ENCODE results near the gene NPM1. TPM values are rescaled to one million over a fixed set of nuclear protein-coding genes. Genes with fewer than 3 reads are reported as not detected.
"Not testable (repeated sequence)": the region's sequence is repeated elsewhere in the genome, so short reads cannot be mapped to it uniquely, and the experiment has no call there.

NPM1 gene
- total and polyA plus RNA-seq, 4 donors: 133 to 959 (median 363) TPM

- not testable (repeated sequence) for H3K9ac ChIP-seq (ENCODE audit: low read depth in 1 of 2, low read length in 2 of 2); H3K4me3 ChIP-seq (ENCODE audit: low read depth in 1 of 3, low read length in 3 of 3); H3K4me1 ChIP-seq (ENCODE audit: control insufficient read depth in 4 of 4, insufficient read depth in 4 of 4, low read length in 3 of 4); H3K27me3 ChIP-seq (ENCODE audit: control insufficient read depth in 4 of 4, insufficient read depth in 4 of 4, low read length in 3 of 4); H3K27ac ChIP-seq (ENCODE audit: low read depth in 1 of 2, low read length in 2 of 2); DNase-seq (ENCODE audit: low spot score); H3K9me3 ChIP-seq (ENCODE audit: control insufficient read depth in 4 of 4, low read length in 3 of 4); H3K36me3 ChIP-seq (ENCODE audit: control insufficient read depth in 4 of 4, insufficient read depth in 3 of 4, low read depth in 1 of 4, low read length in 3 of 4)
- 43% methylated on average over 10 of the region's 10 CpGs for WGBS
Observed at GRCh38 chr5:171370881-171371280, 16.8 kb upstream of the NPM1 start.

GRCh38 chr5:171371326-171371725, 16.3 kb upstream of the NPM1 start:
- TF ChIP-seq TAF1 (conservative IDR thresholded peaks at IDR 0.05): no peak
- TF ChIP-seq SP1 (IDR thresholded peaks at IDR 0.05): no peak
- no peak for TF ChIP-seq FOXA2 (IDR thresholded peaks at IDR 0.05)
- TF ChIP-seq MAX (IDR thresholded peaks at IDR 0.05): no peak
- no peak for TF ChIP-seq CTCF (IDR thresholded peaks at IDR 0.05; ENCODE audit: low read depth, low read length, missing input control)
- no peak for TF ChIP-seq JUND (IDR thresholded peaks at IDR 0.05)
- TF ChIP-seq HNF4G (IDR thresholded peaks at IDR 0.05): no peak
- no peak for TF ChIP-seq ATF3 (IDR thresholded peaks at IDR 0.05)
- no peak for TF ChIP-seq EGR1 (IDR thresholded peaks at IDR 0.05; ENCODE audit: low read depth in 2 of 2)
- TF ChIP-seq RXRA (IDR thresholded peaks at IDR 0.05): no peak
- TF ChIP-seq GABPA (IDR thresholded peaks at IDR 0.05 in 1 of 2, conservative IDR thresholded peaks at IDR 0.05 in 1 of 2): no peak
- no peak for TF ChIP-seq FOXA1 (IDR thresholded peaks at IDR 0.05)
- no peak for TF ChIP-seq NR2F2 (IDR thresholded peaks at IDR 0.05)
- no peak for TF ChIP-seq RAD21 (IDR thresholded peaks at IDR 0.05)
- no peak for TF ChIP-seq HNF4A (conservative IDR thresholded peaks at IDR 0.05)
- WGBS: 83% methylated on average over 13 of the region's 13 CpGs
- Histone ChIP-seq H3K4me1 (ENCODE audit: control insufficient read depth in 4 of 4, insufficient read depth in 4 of 4, low read length in 3 of 4) (no peaks in the 10 kb centered on the region), H3K9me3 (ENCODE audit: control insufficient read depth in 4 of 4, low read length in 3 of 4) (no peaks in the 10 kb centered on the region), H3K4me3 (ENCODE audit: low read depth in 1 of 3, low read length in 3 of 3) (no peak overlapping the region), H3K9ac (ENCODE audit: low read depth in 1 of 2, low read length in 2 of 2) (no peak overlapping the region), H3K27ac (ENCODE audit: low read depth in 1 of 2, low read length in 2 of 2) (no peak overlapping the region), H3K36me3 (ENCODE audit: control insufficient read depth in 4 of 4, insufficient read depth in 3 of 4, low read depth in 1 of 4, low read length in 3 of 4) (no peaks in the 10 kb centered on the region), H3K27me3 (ENCODE audit: control insufficient read depth in 4 of 4, insufficient read depth in 4 of 4, low read length in 3 of 4) (peaks cover 0 to 4% (median 0%) of the 10 kb centered on the region in 4 donors)
- DNase-seq (ENCODE audit: low spot score): no peak

- WGBS: 95% methylated on average over 7 of the region's 7 CpGs
- Histone ChIP-seq H3K9ac (ENCODE audit: low read depth in 1 of 2, low read length in 2 of 2) (no peak overlapping the region), H3K27me3 (ENCODE audit: control insufficient read depth in 4 of 4, insufficient read depth in 4 of 4, low read length in 3 of 4) (no peaks in the 10 kb centered on the region), H3K36me3 (ENCODE audit: control insufficient read depth in 4 of 4, insufficient read depth in 3 of 4, low read depth in 1 of 4, low read length in 3 of 4) (no peaks in the 10 kb centered on the region), H3K4me3 (ENCODE audit: low read depth in 1 of 3, low read length in 3 of 3) (no peak overlapping the region), H3K4me1 (ENCODE audit: control insufficient read depth in 4 of 4, insufficient read depth in 4 of 4, low read length in 3 of 4) (no peaks in the 10 kb centered on the region), H3K9me3 (ENCODE audit: control insufficient read depth in 4 of 4, low read length in 3 of 4) (no peaks in the 10 kb centered on the region), H3K27ac (ENCODE audit: low read depth in 1 of 2, low read length in 2 of 2) (no peak overlapping the region)
- TF ChIP-seq EGR1 (IDR thresholded peaks at IDR 0.05; ENCODE audit: low read depth in 2 of 2) (no peak), MAX (IDR thresholded peaks at IDR 0.05) (no peak), JUND (IDR thresholded peaks at IDR 0.05) (no peak), RAD21 (IDR thresholded peaks at IDR 0.05) (no peak), YY1 (IDR thresholded peaks at IDR 0.05) (no peak), ZBTB33 (IDR thresholded peaks at IDR 0.05) (no peak), HNF4G (IDR thresholded peaks at IDR 0.05) (no peak)
- no peak for DNase-seq (ENCODE audit: low spot score)
Observed at GRCh38 chr5:171379961-171380360, 7.7 kb upstream of the NPM1 start.

- H3K9me3 ChIP-seq (ENCODE audit: control insufficient read depth in 4 of 4, low read length in 3 of 4); H3K4me3 ChIP-seq (ENCODE audit: low read depth in 1 of 3, low read length in 3 of 3); H3K27me3 ChIP-seq (ENCODE audit: control insufficient read depth in 4 of 4, insufficient read depth in 4 of 4, low read length in 3 of 4); H3K4me1 ChIP-seq (ENCODE audit: control insufficient read depth in 4 of 4, insufficient read depth in 4 of 4, low read length in 3 of 4); DNase-seq (ENCODE audit: low spot score); H3K9ac ChIP-seq (ENCODE audit: low read depth in 1 of 2, low read length in 2 of 2); H3K36me3 ChIP-seq (ENCODE audit: control insufficient read depth in 4 of 4, insufficient read depth in 3 of 4, low read depth in 1 of 4, low read length in 3 of 4); H3K27ac ChIP-seq (ENCODE audit: low read depth in 1 of 2, low read length in 2 of 2): not testable (repeated sequence)
- 92% methylated on average over 9 of the region's 9 CpGs for WGBS
Observed at GRCh38 chr5:171384416-171384815, 3.2 kb upstream of the NPM1 start.

GRCh38 chr5:171384999-171385398, 2.6 kb upstream of the NPM1 start:
- H3K4me3 ChIP-seq (ENCODE audit: low read depth in 1 of 3, low read length in 3 of 3); H3K27me3 ChIP-seq (ENCODE audit: control insufficient read depth in 4 of 4, insufficient read depth in 4 of 4, low read length in 3 of 4); H3K9ac ChIP-seq (ENCODE audit: low read depth in 1 of 2, low read length in 2 of 2); H3K9me3 ChIP-seq (ENCODE audit: control insufficient read depth in 4 of 4, low read length in 3 of 4); DNase-seq (ENCODE audit: low spot score); H3K36me3 ChIP-seq (ENCODE audit: control insufficient read depth in 4 of 4, insufficient read depth in 3 of 4, low read depth in 1 of 4, low read length in 3 of 4); H3K27ac ChIP-seq (ENCODE audit: low read depth in 1 of 2, low read length in 2 of 2): not testable (repeated sequence)
- WGBS: 82% methylated on average over 3 of the region's 3 CpGs
- peaks cover 0 to 11% (median 7%) of the 10 kb centered on the region in 4 donors for H3K4me1 ChIP-seq (ENCODE audit: control insufficient read depth in 4 of 4, insufficient read depth in 4 of 4, low read length in 3 of 4)

Data from liver (tissue), 9 donors.